Adrenal gland (tissue), 12 donors: ENCODE measurements around the gene DLGAP1. TPM values are rescaled to one million over a fixed set of nuclear protein-coding genes. Genes with fewer than 3 reads are reported as not detected.

Experiments
- DNase-seq, 7 donors: peaks; one replicate each; pipeline ENCODE4 v3.0.0-alpha.2; 2019 to 2020
- H3K27ac ChIP-seq, 5 donors: fragments of 200-600 bp; sonication (generic) in 4 of 5; 1 replicate in 3 of 5; 2 replicates in 2 of 5; pipeline versions ENCODE4 v1.5.1 to v1.8.0; 2016 to 2020; ENCODE audit warnings: mild to moderate bottlenecking in 1 of 5
- H3K27me3 ChIP-seq: fragments of 200-600 bp; 2 replicates; pipeline ENCODE4 v1.8.0; 2021
- H3K36me3 ChIP-seq, 2 donors: fragments of 200-600 bp; replicated peaks in 1 of 2; 1 replicate in 1 of 2; 2 replicates in 1 of 2; pipeline versions ENCODE4 v1.5.1 to v1.8.0; 2018 to 2022
- H3K4me1 ChIP-seq, 2 donors: fragments of 200-600 bp; replicated peaks in 1 of 2; 1 replicate in 1 of 2; 2 replicates in 1 of 2; pipeline versions ENCODE4 v1.5.1 to v1.8.0; 2018 to 2021
- H3K4me3 ChIP-seq, 4 donors: fragments of 200-600 bp; sonication (generic) in 3 of 4; one replicate each; pipeline ENCODE4 v1.5.1; 2016 to 2018
- H3K9me3 ChIP-seq, 3 donors: fragments of 200-600 bp; sonication (generic) in 1 of 3; replicated peaks in 1 of 3; 1 replicate in 2 of 3; 2 replicates in 1 of 3; pipeline versions ENCODE4 v1.5.1 to v1.8.0; 2016 to 2021
- POLR2A ChIP-seq, 2 donors: fragments of 450-650 bp; IDR thresholded peaks; one replicate each; pipeline ENCODE4 v1.6.1; 2017; ENCODE audit warnings: antibody characterized with exemption in 2 of 2, mild to moderate bottlenecking in 2 of 2, moderate library complexity in 1 of 2
- WGBS, 4 donors: extraction: QIAGEN DNeasy Blood & Tissue Kit in 2 of 4; methylation state at CpG; one replicate each; pipeline versions ENCODE4 v1.1.5 to v1.1.7; 2013 to 2017; 5-methylcytosine and 5-hydroxymethylcytosine counted together
- intact Hi-C, 2 donors: fragments of 100-400 bp; cut with DNase I; formaldehyde crosslinking; loops; one replicate each; pipeline versions ENCODE4 v1.14.1 to v1.15.0; 2022 to 2023
- polyA plus RNA-seq, 3 donors: library from polyadenylated mRNA; stranded (reverse); fragments of 200-250 nt in 2 of 3; fragments of 350-450 nt in 1 of 3; fragmentation: Illumina TruSeq in 1 of 3; extraction: RNeasy Lipid Tissue Mini Kit (QIAGEN cat#74804) in 1 of 3; gene quantifications; one replicate each; pipeline ENCODE4 v1.2.3, GENCODE V29; 2013 to 2014
- total RNA-seq, 9 donors: library from RNA; depleted of rRNA in 4 of 9; stranded (reverse); fragments of >200 nt in 4 of 9; fragments of 120-200 nt in 1 of 9; fragmentation: NEBNext Ultra II Directional in 1 of 9; extraction: Animal tissue kit (Norgen Biotek cat#: 25700) in 1 of 9; gene quantifications; one replicate each; pipeline versions ENCODE4 v1.1.0 to v1.2.4, GENCODE V29; 2013 to 2023
- TF ChIP-seq, protein P1 (sequence below), 6 experiments: fragments of 450-650 bp in 4 of 6; fragments of 200-600 bp in 2 of 6; sonication (generic) in 1 of 6; IDR thresholded peaks; 1 replicate in 5 of 6; 2 replicates in 1 of 6; pipeline versions ENCODE4 v1.5.1 to v1.8.0; 2016 to 2021; ENCODE audit warnings: antibody characterized with exemption in 6 of 6, mild to moderate bottlenecking in 2 of 6, moderate library complexity in 1 of 6
- donor health status: healthy with polysubstance abuse.
- donor health status: Bipolar disorder and iron deficiency.
- donor health status: DM: yes; HTN: yes; CAD: no.
- donor health status: DM: no; HTN: no; CAD: no.
- donor health status: DM: no; HTN: no; CAD: no.
- donor health status: DM: yes; HTN: yes; CAD: no.

DLGAP1 gene
- total and polyA plus RNA-seq, 12 donors, result 1.7 to 30.9 (median 12.9) TPM

DNA sequence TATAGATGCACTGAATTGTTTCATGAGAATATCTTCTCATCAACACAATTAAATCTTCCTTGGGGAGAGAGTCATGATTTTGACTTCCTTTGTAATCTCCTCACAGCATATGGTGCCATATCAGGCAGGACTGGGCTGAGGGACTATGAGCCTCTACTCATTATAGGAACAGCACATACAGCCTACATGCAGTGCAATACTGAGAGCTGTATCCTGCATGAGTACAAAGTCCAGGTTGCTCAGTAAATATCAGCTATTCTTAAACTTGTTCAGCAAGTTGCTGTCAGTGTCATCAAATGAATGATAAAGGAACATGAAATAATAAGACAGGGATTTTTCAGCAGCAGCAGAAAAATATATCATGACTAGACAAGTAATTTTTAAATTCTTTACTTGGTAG, 10.8 kb downstream of the DLGAP1 start:
- no peak for DNase-seq
- H3K4me1 ChIP-seq, result no peaks in the 10 kb centered on the region
- intact Hi-C loops, result no loop called here
- no peaks in the 10 kb centered on the region for H3K36me3 ChIP-seq
- no peaks in the 10 kb centered on the region for H3K9me3 ChIP-seq
- H3K4me3 ChIP-seq, result no peak overlapping the region
- H3K27ac ChIP-seq, result no peak overlapping the region
- no peak for TF ChIP-seq POLR2A (IDR thresholded peaks at IDR 0.05)
- H3K27me3 ChIP-seq, result no peaks in the 10 kb centered on the region

DNA sequence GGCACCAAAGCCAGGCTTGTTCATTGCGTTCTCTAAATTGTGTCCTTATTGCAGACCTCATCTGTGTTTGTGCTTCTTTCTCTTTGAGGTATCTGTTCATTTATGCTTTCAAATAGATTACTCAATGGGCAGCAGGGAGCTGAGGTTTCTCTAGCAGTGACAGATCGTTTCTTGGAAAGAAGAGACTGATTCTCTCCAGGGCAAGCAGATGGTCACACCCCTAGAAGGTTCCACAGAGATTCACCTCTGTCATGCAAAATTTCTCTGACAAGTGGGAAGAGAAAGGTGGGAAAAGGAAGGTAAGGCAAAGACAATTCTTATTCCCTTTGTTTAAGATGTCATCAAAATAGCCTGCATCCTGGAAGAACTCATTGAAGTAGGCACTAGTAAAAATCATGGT, 14.0 kb downstream of the DLGAP1 start:
- Histone ChIP-seq H3K27me3 (no peaks in the 10 kb centered on the region), H3K4me3 (no peak overlapping the region), H3K27ac (no peak overlapping the region), H3K36me3 (no peaks in the 10 kb centered on the region), H3K4me1 (no peaks in the 10 kb centered on the region), H3K9me3 (no peaks in the 10 kb centered on the region)
- TF ChIP-seq, protein P1, sequence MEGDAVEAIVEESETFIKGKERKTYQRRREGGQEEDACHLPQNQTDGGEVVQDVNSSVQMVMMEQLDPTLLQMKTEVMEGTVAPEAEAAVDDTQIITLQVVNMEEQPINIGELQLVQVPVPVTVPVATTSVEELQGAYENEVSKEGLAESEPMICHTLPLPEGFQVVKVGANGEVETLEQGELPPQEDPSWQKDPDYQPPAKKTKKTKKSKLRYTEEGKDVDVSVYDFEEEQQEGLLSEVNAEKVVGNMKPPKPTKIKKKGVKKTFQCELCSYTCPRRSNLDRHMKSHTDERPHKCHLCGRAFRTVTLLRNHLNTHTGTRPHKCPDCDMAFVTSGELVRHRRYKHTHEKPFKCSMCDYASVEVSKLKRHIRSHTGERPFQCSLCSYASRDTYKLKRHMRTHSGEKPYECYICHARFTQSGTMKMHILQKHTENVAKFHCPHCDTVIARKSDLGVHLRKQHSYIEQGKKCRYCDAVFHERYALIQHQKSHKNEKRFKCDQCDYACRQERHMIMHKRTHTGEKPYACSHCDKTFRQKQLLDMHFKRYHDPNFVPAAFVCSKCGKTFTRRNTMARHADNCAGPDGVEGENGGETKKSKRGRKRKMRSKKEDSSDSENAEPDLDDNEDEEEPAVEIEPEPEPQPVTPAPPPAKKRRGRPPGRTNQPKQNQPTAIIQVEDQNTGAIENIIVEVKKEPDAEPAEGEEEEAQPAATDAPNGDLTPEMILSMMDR (IDR thresholded peaks at IDR 0.05), result no peak
- no peak for TF ChIP-seq POLR2A (IDR thresholded peaks at IDR 0.05)
- DNase-seq, result no peak
- intact Hi-C loops, result no loop called here
- WGBS, 4 donors, result 48 to 57% (median 56%) methylated on average over 2 of the region's 2 CpGs

DNA sequence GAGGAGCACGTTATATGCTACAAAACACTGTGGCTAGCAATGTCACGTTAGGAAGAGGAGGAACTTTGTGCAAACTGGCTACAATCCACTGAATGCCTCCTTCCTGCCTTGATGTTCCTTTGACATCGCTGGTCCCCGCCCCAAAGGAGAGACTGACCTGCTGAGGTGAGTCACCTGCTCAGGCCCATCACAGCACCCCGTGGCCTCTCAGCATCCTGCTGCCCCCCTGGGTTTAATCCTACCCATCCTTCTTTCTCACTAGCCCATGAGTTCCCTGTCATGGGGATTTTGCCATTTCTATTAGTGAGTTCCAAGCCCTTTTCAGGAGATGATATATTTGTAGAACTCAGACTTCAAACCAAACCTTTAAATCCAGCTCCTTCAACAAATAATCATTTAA, 16.2 kb downstream of the DLGAP1 start:
- intact Hi-C loops, result no loop called here
- Histone ChIP-seq H3K27me3 (no peaks in the 10 kb centered on the region), H3K4me3 (no peak overlapping the region), H3K27ac (no peak overlapping the region), H3K36me3 (no peaks in the 10 kb centered on the region), H3K9me3 (no peaks in the 10 kb centered on the region), H3K4me1 (no peaks in the 10 kb centered on the region)
- DNase-seq, result no peak
- 52 to 58% (median 57%) methylated on average over 5 of the region's 5 CpGs for WGBS, 4 donors
- TF ChIP-seq, protein P1 (IDR thresholded peaks at IDR 0.05), result no peak
- no peak for TF ChIP-seq POLR2A (IDR thresholded peaks at IDR 0.05)

DNA sequence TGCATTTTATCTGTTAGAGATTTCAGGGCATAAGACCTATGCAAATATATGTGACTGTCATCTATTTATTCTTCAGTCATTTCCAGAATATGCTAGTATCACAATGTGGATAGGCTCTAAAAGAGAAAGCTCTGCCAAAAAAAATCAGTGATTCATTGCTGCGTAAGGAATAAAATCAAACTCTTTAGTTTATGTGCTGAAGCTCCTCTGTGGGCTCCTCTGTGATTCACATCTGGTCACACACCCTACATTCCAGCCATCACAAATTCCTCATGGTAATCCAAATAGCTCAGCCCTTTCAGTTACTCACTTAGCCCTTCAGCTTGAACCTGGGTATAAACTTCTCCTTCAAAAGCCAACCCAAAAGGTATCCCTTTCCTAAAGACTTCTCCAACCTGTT, 21.4 kb downstream of the DLGAP1 start:
- WGBS, 4 donors, result 78 to 82% (median 80%) methylated on average over 1 of the region's 1 CpG
- no peak for TF ChIP-seq POLR2A (IDR thresholded peaks at IDR 0.05)
- TF ChIP-seq, protein P1 (IDR thresholded peaks at IDR 0.05), result no peak
- no peak for DNase-seq
- intact Hi-C loops, result no loop called here
- Histone ChIP-seq H3K4me3 (no peak overlapping the region), H3K4me1 (no peaks in the 10 kb centered on the region), H3K9me3 (no peaks in the 10 kb centered on the region), H3K36me3 (no peaks in the 10 kb centered on the region), H3K27me3 (no peaks in the 10 kb centered on the region), H3K27ac (no peak overlapping the region)

DNA sequence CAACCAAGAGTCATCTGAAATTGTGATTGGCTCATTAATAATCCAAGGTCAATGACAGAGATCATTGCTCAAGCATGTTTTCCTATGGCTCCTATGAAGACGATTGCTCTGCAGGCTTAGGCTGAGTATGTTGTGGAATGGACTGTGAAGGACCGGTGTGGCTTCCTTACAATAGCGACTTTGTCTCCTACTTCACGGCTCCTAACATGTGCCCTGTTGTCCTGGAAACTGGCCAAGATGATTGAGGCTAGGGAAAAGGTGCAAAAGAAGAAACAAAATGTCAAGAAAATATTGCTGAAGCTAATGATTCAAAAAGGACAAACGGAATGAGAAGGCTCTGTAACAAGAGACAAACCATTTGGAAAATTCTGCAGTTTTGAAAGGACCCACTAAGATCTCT, 24.3 kb downstream of the DLGAP1 start:
- Histone ChIP-seq H3K4me3 (no peak overlapping the region), H3K9me3 (no peaks in the 10 kb centered on the region), H3K36me3 (no peaks in the 10 kb centered on the region), H3K27ac (no peak overlapping the region), H3K27me3 (no peaks in the 10 kb centered on the region), H3K4me1 (no peaks in the 10 kb centered on the region)
- no peak for DNase-seq
- TF ChIP-seq POLR2A (IDR thresholded peaks at IDR 0.05), result no peak
- TF ChIP-seq, protein P1 (IDR thresholded peaks at IDR 0.05), result no peak
- intact Hi-C loops, result no loop called here
- 65 to 77% (median 70%) methylated on average over 5 of the region's 5 CpGs for WGBS, 4 donors
